ENCODE data around the gene PIK3R1.
"Not testable (repeated sequence)": the region's sequence is repeated elsewhere in the genome, so short reads cannot be mapped to it uniquely, and the experiment has no call there.

Gene PIK3R1

DNA sequence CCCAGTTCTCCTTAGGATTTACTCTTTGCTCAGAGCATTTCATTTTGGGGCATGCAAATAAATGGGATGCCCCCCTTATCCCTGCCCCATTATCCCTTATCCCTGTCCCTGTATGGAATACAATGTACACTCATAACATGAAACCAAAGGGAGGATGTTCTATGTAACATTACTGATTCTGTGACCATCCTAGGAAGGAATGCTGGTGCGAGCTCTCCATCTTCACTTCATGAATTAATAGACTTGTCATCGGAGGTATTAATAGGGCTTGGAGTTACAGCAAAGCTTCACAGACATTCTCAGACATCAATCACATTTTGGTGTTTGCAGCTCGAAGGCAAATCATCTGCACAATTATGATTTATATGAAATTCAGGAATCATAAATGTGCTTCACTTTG, 20.4 kb upstream of the PIK3R1 start:
- no peaks in the 10 kb centered on the region for H3K36me3 ChIP-seq (ENCODE audit: control insufficient read depth, low read depth, low read length)
- H3K4me3 ChIP-seq (ENCODE audit: low read length), result no peak overlapping the region
- no peak overlapping the region for H3K27ac ChIP-seq (ENCODE audit: low read length)
- no peak overlapping the region for H3K9ac ChIP-seq (ENCODE audit: low read length)
- H3K9me3 ChIP-seq (ENCODE audit: control insufficient read depth, low read depth, low read length), result no peaks in the 10 kb centered on the region
- peaks cover 38% of the 10 kb centered on the region for H3K4me1 ChIP-seq (ENCODE audit: control insufficient read depth, low read depth, low read length)
- H3K27me3 ChIP-seq (ENCODE audit: control insufficient read depth, insufficient read depth, low read length), result no peaks in the 10 kb centered on the region

DNA sequence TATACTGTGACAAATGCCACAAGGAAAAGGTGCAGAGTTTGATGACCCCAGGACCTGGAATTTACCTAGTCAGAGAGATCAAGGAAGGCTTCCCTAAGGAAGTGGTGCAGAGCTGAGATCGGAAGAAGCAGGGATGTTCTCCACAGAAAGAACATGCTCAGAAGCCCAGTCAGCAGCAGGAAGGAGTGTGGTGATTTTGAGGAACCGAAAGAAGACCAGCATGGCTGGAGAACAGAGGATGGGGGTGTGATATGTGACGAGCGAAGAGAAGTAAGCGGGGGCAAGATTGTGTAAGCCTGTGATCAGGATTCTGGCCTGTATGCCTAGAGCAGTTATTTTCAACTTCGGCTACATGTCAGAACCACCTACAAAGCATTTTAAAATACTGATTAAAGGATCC, 18.7 kb upstream of the PIK3R1 start:
- H3K4me3 ChIP-seq (ENCODE audit: low read length), result no peak overlapping the region
- H3K27ac ChIP-seq (ENCODE audit: low read length), result no peak overlapping the region
- no peaks in the 10 kb centered on the region for H3K36me3 ChIP-seq (ENCODE audit: control insufficient read depth, low read depth, low read length)
- H3K9ac ChIP-seq (ENCODE audit: low read length), result no peak overlapping the region
- H3K4me1 ChIP-seq (ENCODE audit: control insufficient read depth, low read depth, low read length), result peaks cover 29% of the 10 kb centered on the region
- no peaks in the 10 kb centered on the region for H3K9me3 ChIP-seq (ENCODE audit: control insufficient read depth, low read depth, low read length)
- H3K27me3 ChIP-seq (ENCODE audit: control insufficient read depth, insufficient read depth, low read length), result no peaks in the 10 kb centered on the region

DNA sequence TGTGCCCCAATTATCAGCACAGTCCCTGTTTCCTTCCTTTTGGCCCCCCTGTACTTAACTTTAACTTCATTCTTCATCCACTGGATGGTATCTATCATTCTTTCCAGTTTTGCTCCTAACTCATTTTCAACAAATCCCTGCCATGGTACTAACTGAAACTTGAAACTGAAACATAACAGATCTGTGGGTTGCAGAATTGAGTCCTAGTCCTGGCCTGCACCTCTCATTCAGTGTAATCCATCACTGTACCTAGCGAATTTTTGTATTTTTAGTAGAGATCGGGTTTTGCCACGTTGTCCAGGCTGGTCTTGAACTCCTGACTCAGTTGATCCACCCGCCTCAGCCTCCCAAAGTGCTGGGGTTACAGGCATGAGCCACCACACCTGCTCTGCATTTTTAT, 15.3 kb upstream of the PIK3R1 start:
- H3K27ac ChIP-seq (ENCODE audit: low read length), result no peak overlapping the region
- H3K27me3 ChIP-seq (ENCODE audit: control insufficient read depth, insufficient read depth, low read length), result no peaks in the 10 kb centered on the region
- H3K36me3 ChIP-seq (ENCODE audit: control insufficient read depth, low read depth, low read length), result no peaks in the 10 kb centered on the region
- H3K9me3 ChIP-seq (ENCODE audit: control insufficient read depth, low read depth, low read length), result no peaks in the 10 kb centered on the region
- H3K4me1 ChIP-seq (ENCODE audit: control insufficient read depth, low read depth, low read length), result no peaks in the 10 kb centered on the region
- no peak overlapping the region for H3K9ac ChIP-seq (ENCODE audit: low read length)
- no peak overlapping the region for H3K4me3 ChIP-seq (ENCODE audit: low read length)

DNA sequence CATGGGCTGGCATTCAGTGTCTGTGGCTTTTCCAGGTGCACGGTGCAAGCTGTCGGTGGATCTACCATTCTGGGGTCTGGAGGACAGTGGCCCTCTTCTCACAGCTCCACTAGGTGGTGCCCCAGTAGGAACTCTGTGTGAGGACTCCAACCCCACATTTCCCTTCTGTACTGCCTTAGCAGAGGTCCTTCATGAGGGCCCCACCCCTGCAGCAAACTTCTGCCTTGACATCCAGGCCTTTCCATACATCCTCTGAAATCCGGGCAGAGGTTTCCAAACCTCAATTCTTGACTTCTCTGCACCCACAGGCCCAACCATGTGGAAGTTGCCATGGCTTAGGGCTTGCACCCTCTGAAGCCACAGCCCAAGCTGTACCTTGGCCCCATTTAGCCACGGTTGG, 4.9 kb upstream of the PIK3R1 start:
- peaks cover 18% of the 10 kb centered on the region for H3K27me3 ChIP-seq (ENCODE audit: control insufficient read depth, insufficient read depth, low read length)
- not testable (repeated sequence) for H3K9ac ChIP-seq (ENCODE audit: low read length); H3K27ac ChIP-seq (ENCODE audit: low read length); H3K36me3 ChIP-seq (ENCODE audit: control insufficient read depth, low read depth, low read length); H3K9me3 ChIP-seq (ENCODE audit: control insufficient read depth, low read depth, low read length); H3K4me3 ChIP-seq (ENCODE audit: low read length); H3K4me1 ChIP-seq (ENCODE audit: control insufficient read depth, low read depth, low read length)

DNA sequence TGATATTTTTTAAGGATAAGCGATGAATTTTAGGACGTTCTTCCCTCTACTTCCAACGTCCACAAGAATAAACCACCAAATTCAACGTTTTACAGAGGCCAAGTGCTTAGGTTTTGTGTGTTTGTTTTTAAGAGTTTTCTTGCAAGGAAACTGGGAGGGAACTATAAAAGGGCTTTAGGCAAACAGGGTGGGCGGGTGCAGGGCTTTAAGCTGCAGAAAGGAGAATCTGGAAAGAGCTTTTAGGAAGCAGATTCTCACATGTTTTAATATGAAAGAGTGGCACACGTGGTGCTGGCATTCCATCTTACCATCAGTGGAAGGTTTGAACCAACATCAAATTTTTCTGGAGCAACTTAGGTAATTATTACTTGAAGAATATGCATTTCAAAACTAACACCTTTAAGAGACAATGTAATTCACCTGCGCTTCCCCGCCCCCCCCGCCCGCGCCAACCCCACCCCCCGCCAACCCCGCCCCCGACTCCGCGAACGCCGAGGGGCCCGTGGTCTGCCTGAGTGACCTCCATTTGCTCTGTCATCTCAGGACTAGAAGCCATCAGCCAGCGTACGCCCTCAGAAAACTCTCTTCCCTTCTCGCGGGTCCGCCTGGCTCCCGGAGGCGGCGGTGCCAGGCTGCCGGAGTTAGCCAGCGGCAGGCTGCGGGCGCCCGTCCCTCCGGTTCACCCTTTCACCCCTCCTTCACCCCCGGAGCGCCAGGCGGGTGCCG, 911 bp upstream of the PIK3R1 start:
- peak overlapping the region; percentile 87 for H3K4me3 ChIP-seq (ENCODE audit: low read length)
- peaks cover 39% of the 10 kb centered on the region for H3K27me3 ChIP-seq (ENCODE audit: control insufficient read depth, insufficient read depth, low read length)
- H3K27ac ChIP-seq (ENCODE audit: low read length), result no peak overlapping the region
- H3K4me1 ChIP-seq (ENCODE audit: control insufficient read depth, low read depth, low read length), result peaks cover 21% of the 10 kb centered on the region
- no peaks in the 10 kb centered on the region for H3K9me3 ChIP-seq (ENCODE audit: control insufficient read depth, low read depth, low read length)
- peak overlapping the region; percentile 73 for H3K9ac ChIP-seq (ENCODE audit: low read length)
- H3K36me3 ChIP-seq (ENCODE audit: control insufficient read depth, low read depth, low read length), result no peaks in the 10 kb centered on the region

DNA sequence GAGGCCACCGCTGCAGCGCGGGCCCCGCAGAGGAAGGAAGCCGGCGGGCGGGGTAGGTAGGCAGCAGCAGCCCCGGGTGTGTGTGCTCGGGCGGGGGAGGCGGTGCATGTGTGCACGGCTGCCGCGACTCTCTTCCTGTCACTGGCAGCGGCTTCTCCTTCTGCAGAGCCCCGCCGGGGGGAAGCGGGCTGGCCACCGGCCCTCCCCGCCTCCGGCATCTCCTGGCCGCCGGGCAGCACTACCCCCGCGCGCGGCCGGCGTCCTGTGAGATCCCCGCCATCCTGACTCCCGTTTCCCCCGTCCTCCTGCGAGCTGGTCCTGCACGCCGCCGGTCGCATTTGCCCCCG, 315 bp downstream of the PIK3R1 start:
- Histone ChIP-seq H3K27ac (ENCODE audit: low read length) (no peak overlapping the region), H3K36me3 (ENCODE audit: control insufficient read depth, low read depth, low read length) (no peaks in the 10 kb centered on the region), H3K4me3 (ENCODE audit: low read length) (peak overlapping the region; percentile 89), H3K9ac (ENCODE audit: low read length) (peak overlapping the region; percentile 53), H3K4me1 (ENCODE audit: control insufficient read depth, low read depth, low read length) (peaks cover 21% of the 10 kb centered on the region), H3K9me3 (ENCODE audit: control insufficient read depth, low read depth, low read length) (no peaks in the 10 kb centered on the region), H3K27me3 (ENCODE audit: control insufficient read depth, insufficient read depth, low read length) (peaks cover 39% of the 10 kb centered on the region)

DNA sequence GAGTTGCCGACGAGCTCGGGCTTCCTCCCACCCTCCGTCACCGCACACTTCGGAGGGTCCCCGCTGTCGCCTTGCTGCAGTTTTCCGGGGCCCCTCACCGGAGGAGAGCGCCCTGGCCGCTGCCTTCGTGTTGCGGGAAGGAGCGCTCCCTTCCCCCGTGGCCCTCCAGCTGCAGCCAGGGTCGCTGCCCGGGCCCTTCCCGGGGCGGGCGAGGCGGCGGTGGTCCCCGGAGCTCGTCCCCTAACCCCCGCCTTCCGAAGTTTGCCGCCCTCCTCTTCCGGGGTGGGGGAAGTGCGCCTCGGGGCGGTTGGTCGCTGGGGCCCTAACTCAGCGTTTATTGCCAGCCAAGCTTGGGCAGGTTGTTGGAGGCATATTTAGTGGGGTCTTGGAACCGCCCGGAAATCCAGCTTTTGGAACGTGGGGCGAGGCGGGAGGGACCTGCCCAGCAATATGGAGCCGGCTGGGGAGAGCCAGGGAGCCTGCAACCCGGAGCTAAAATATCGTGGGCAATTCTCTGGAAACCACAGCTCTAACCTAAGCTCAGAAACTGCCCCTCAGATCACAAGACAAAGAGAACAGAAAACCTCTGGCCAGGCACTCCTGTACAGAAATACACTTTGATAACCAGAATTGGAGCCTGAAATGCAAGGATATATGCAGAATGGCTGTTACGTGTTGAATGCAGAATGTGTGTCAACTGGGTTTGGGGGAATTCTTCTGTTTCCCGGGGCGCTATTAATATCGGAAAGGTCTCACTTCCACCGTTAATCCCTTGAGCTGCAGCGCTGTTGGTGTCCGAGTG, 890 bp downstream of the PIK3R1 start:
- Histone ChIP-seq H3K36me3 (ENCODE audit: control insufficient read depth, low read depth, low read length) (no peaks in the 10 kb centered on the region), H3K9me3 (ENCODE audit: control insufficient read depth, low read depth, low read length) (no peaks in the 10 kb centered on the region), H3K9ac (ENCODE audit: low read length) (peak overlapping the region; percentile 53), H3K27me3 (ENCODE audit: control insufficient read depth, insufficient read depth, low read length) (peaks cover 39% of the 10 kb centered on the region), H3K27ac (ENCODE audit: low read length) (no peak overlapping the region), H3K4me3 (ENCODE audit: low read length) (peak overlapping the region; percentile 89), H3K4me1 (ENCODE audit: control insufficient read depth, low read depth, low read length) (peaks cover 21% of the 10 kb centered on the region)

DNA sequence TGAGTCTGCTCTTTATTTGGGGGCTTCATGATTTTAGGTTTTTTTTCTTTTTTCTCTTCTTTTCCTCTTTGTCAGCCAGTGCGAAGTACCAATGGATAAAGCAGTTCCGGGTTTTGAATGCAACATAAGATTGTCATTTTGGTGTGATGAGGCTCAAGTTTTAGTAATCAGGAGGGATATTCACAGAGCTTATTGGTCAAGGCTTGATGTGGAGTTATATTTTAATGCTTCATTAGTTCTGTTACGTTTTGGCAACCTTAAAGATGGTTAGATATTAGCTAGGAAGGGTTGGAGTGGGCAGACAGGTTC, 1.4 kb downstream of the PIK3R1 start:
- peak overlapping the region; percentile 53 for H3K9ac ChIP-seq (ENCODE audit: low read length)
- H3K4me3 ChIP-seq (ENCODE audit: low read length), result peak overlapping the region; percentile 89
- peaks cover 21% of the 10 kb centered on the region for H3K4me1 ChIP-seq (ENCODE audit: control insufficient read depth, low read depth, low read length)
- H3K9me3 ChIP-seq (ENCODE audit: control insufficient read depth, low read depth, low read length), result no peaks in the 10 kb centered on the region
- H3K36me3 ChIP-seq (ENCODE audit: control insufficient read depth, low read depth, low read length), result no peaks in the 10 kb centered on the region
- no peak overlapping the region for H3K27ac ChIP-seq (ENCODE audit: low read length)
- peaks cover 39% of the 10 kb centered on the region for H3K27me3 ChIP-seq (ENCODE audit: control insufficient read depth, insufficient read depth, low read length)

DNA sequence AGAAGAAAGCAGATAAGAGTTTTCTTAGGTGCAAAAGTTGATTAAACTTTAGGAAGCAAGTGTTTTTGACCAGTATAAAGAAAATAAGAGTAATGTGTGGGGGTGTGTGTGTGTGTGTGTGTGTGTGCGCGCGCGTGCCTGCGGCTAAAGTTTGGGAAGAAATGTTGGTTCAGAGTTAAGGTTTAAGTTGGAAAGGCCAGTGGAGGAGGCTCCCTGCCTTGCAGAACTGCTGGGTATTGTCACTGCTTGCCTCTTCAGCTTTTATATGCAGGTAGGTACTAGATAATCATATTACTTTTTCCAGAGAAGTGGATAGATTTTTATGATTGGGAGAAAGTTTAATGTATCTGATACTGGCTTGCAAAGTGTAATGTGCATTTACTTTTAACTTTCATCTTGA, 2.0 kb downstream of the PIK3R1 start:
- H3K27me3 ChIP-seq (ENCODE audit: control insufficient read depth, insufficient read depth, low read length), result peaks cover 39% of the 10 kb centered on the region
- H3K36me3 ChIP-seq (ENCODE audit: control insufficient read depth, low read depth, low read length), result no peaks in the 10 kb centered on the region
- no peaks in the 10 kb centered on the region for H3K9me3 ChIP-seq (ENCODE audit: control insufficient read depth, low read depth, low read length)
- no peak overlapping the region for H3K9ac ChIP-seq (ENCODE audit: low read length)
- H3K27ac ChIP-seq (ENCODE audit: low read length), result no peak overlapping the region
- peaks cover 21% of the 10 kb centered on the region for H3K4me1 ChIP-seq (ENCODE audit: control insufficient read depth, low read depth, low read length)
- peak overlapping the region; percentile 89 for H3K4me3 ChIP-seq (ENCODE audit: low read length)

DNA sequence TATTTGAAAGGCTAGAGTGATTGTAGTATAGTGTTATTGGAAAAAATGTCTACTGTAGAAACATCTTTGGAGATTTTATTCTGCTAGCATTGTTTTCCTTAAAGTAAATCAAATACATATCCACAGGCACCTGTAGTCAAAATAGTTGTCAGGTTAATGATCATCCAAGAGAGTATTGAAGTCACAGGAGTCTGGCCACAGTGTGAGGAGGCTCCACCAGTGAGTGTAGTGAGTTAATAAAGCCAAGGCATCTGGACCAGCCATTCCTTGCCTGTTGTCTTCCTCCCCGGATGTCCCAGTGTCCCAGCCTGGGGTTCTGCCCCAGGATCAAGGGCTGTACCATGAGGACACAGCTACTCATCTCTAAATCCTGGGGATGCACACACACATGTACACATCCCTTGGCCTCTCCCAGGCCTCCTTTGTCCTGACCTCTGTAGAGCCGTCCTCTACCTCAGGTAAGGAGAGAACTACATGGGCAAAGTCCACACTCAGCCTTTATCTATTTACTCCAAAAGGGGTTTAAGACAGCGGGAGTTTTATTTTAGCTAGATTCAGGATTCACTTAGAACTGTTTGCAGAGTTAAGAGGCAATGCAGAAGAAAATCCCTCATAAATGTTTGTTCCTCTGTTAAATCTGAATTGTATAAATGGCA, 3.7 kb downstream of the PIK3R1 start:
- Histone ChIP-seq H3K9me3 (ENCODE audit: control insufficient read depth, low read depth, low read length) (no peaks in the 10 kb centered on the region), H3K4me3 (ENCODE audit: low read length) (no peak overlapping the region), H3K27me3 (ENCODE audit: control insufficient read depth, insufficient read depth, low read length) (peaks cover 24% of the 10 kb centered on the region), H3K9ac (ENCODE audit: low read length) (no peak overlapping the region), H3K27ac (ENCODE audit: low read length) (no peak overlapping the region), H3K36me3 (ENCODE audit: control insufficient read depth, low read depth, low read length) (no peaks in the 10 kb centered on the region), H3K4me1 (ENCODE audit: control insufficient read depth, low read depth, low read length) (peaks cover 16% of the 10 kb centered on the region)

DNA sequence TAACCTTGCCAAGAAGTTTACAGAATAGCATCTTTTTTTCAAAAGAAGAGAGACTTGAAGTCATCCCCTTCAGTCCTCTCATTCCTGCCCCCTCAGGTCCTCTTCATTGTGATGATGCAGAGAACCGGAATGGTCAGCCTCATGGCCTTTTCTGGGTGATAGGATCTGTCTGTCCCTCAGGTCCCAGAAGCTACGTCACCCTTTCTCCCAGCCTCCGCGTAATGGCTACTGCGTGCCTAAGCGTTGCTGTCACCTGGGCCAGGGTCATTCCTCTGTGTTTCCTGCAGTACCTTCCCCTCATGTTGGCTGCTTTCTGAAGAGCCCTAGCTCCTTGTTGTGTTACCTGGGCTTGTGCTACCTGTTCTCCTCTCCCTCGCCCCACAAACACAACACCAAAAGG, 4.7 kb downstream of the PIK3R1 start:
- Histone ChIP-seq H3K27ac (ENCODE audit: low read length) (no peak overlapping the region), H3K9me3 (ENCODE audit: control insufficient read depth, low read depth, low read length) (no peaks in the 10 kb centered on the region), H3K27me3 (ENCODE audit: control insufficient read depth, insufficient read depth, low read length) (peaks cover 21% of the 10 kb centered on the region), H3K4me1 (ENCODE audit: control insufficient read depth, low read depth, low read length) (peaks cover 13% of the 10 kb centered on the region), H3K9ac (ENCODE audit: low read length) (no peak overlapping the region), H3K4me3 (ENCODE audit: low read length) (no peak overlapping the region), H3K36me3 (ENCODE audit: control insufficient read depth, low read depth, low read length) (no peaks in the 10 kb centered on the region)

Data from iPS-18a (cell line).